ENCODE measurements around the gene MT1E.

DNA sequence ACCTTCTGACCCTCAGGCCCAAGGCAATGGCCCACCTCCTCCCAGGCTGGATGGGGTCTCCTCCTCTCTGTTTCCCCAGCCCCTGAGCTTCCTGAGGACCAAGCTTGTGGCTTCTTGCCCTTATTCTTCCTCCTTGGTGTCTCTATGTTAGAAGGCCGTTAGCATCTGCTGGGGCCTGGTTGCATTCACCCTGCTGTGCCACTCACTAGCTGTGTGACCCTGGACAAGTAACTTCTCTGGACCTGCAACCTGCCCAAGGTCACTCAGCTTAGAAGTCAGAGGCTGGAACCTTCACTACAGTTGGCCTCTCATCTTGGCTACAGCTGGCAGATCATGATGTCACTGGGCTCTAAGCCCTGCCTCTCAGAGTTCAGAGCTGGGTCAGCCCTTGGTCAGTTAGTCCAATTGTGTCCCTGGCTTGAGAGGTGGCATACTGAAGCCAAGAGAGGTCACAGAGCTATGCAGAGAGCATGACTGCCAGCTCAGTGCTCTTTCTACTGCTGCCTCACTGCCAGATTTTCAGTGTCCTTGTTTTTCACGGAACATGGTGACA is 14.2 kb upstream of the MT1E start:
- TF ChIP-seq POLR2A (IDR thresholded peaks at IDR 0.05; ENCODE audit: borderline replicate concordance, extremely low read depth, insufficient read depth, insufficient read length) (no peak), EZH2phosphoT487 (IDR thresholded peaks at IDR 0.05; ENCODE audit: borderline replicate concordance) (no peak), POLR2AphosphoS5 (IDR thresholded peaks at IDR 0.05; ENCODE audit: low read depth, low read length) (no peak)
- TF ChIP-seq, protein P1, sequence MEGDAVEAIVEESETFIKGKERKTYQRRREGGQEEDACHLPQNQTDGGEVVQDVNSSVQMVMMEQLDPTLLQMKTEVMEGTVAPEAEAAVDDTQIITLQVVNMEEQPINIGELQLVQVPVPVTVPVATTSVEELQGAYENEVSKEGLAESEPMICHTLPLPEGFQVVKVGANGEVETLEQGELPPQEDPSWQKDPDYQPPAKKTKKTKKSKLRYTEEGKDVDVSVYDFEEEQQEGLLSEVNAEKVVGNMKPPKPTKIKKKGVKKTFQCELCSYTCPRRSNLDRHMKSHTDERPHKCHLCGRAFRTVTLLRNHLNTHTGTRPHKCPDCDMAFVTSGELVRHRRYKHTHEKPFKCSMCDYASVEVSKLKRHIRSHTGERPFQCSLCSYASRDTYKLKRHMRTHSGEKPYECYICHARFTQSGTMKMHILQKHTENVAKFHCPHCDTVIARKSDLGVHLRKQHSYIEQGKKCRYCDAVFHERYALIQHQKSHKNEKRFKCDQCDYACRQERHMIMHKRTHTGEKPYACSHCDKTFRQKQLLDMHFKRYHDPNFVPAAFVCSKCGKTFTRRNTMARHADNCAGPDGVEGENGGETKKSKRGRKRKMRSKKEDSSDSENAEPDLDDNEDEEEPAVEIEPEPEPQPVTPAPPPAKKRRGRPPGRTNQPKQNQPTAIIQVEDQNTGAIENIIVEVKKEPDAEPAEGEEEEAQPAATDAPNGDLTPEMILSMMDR (IDR thresholded peaks at IDR 0.05 in 2 of 3, conservative IDR thresholded peaks at IDR 0.05 in 1 of 3; ENCODE audit: borderline replicate concordance in 1 of 3, insufficient read depth in 1 of 3, low read depth in 2 of 3, low read length in 2 of 3) = no peak
- TF ChIP-seq, protein P2, sequence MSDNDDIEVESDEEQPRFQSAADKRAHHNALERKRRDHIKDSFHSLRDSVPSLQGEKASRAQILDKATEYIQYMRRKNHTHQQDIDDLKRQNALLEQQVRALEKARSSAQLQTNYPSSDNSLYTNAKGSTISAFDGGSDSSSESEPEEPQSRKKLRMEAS (IDR thresholded peaks at IDR 0.05) = no peak
- TF ChIP-seq, protein P3, sequence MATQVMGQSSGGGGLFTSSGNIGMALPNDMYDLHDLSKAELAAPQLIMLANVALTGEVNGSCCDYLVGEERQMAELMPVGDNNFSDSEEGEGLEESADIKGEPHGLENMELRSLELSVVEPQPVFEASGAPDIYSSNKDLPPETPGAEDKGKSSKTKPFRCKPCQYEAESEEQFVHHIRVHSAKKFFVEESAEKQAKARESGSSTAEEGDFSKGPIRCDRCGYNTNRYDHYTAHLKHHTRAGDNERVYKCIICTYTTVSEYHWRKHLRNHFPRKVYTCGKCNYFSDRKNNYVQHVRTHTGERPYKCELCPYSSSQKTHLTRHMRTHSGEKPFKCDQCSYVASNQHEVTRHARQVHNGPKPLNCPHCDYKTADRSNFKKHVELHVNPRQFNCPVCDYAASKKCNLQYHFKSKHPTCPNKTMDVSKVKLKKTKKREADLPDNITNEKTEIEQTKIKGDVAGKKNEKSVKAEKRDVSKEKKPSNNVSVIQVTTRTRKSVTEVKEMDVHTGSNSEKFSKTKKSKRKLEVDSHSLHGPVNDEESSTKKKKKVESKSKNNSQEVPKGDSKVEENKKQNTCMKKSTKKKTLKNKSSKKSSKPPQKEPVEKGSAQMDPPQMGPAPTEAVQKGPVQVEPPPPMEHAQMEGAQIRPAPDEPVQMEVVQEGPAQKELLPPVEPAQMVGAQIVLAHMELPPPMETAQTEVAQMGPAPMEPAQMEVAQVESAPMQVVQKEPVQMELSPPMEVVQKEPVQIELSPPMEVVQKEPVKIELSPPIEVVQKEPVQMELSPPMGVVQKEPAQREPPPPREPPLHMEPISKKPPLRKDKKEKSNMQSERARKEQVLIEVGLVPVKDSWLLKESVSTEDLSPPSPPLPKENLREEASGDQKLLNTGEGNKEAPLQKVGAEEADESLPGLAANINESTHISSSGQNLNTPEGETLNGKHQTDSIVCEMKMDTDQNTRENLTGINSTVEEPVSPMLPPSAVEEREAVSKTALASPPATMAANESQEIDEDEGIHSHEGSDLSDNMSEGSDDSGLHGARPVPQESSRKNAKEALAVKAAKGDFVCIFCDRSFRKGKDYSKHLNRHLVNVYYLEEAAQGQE (IDR thresholded peaks at IDR 0.05; ENCODE audit: low read depth) = no peak
